GM10847 (cell line): Measurements from ENCODE around the gene ZMIZ1.

ENCODE experiments used
- POLR2A ChIP-seq: IDR thresholded peaks from 2 replicates; pipeline ENCODE4 v1.6.1; 2011; ENCODE audit not compliant: insufficient read length; ENCODE audit errors: extremely low read depth

The ZMIZ1 gene

GRCh38 chr10:79313320-79313719 lies 244.6 kb downstream of the ZMIZ1 start:
- TF ChIP-seq POLR2A, result no peak

GRCh38 chr10:79313911-79314439 lies 245.2 kb downstream of the ZMIZ1 start:
- TF ChIP-seq POLR2A, result no peak

GRCh38 chr10:79314761-79315601 lies 246.2 kb downstream of the ZMIZ1 start:
- TF ChIP-seq POLR2A, result no peak

- no peak for TF ChIP-seq POLR2A
Measured at GRCh38 chr10:79315602-79315920, 246.8 kb downstream of the ZMIZ1 start.

- no peak for TF ChIP-seq POLR2A
Measured at GRCh38 chr10:79316671-79317431, 248.1 kb downstream of the ZMIZ1 start.

GRCh38 chr10:79318369-79318768 lies 249.6 kb downstream of the ZMIZ1 start:
- no peak for TF ChIP-seq POLR2A

GRCh38 chr10:79319115-79319771 lies 250.5 kb downstream of the ZMIZ1 start:
- TF ChIP-seq POLR2A, result no peak

GRCh38 chr10:79320316-79320715 lies 251.6 kb downstream of the ZMIZ1 start:
- TF ChIP-seq POLR2A, result no peak

- TF ChIP-seq POLR2A, result no peak
Measured at GRCh38 chr10:79320820-79321493, 252.2 kb downstream of the ZMIZ1 start.

GRCh38 chr10:79321494-79321882 lies 252.7 kb downstream of the ZMIZ1 start:
- TF ChIP-seq POLR2A, result no peak

- TF ChIP-seq POLR2A, result no peak
Measured at GRCh38 chr10:79321951-79322350, 253.2 kb downstream of the ZMIZ1 start.

GRCh38 chr10:79322616-79323543 lies 254.1 kb downstream of the ZMIZ1 start:
- no peak for TF ChIP-seq POLR2A

GRCh38 chr10:79323602-79324001 lies 254.8 kb downstream of the ZMIZ1 start:
- TF ChIP-seq POLR2A, result no peak

GRCh38 chr10:79324032-79324695 lies 255.4 kb downstream of the ZMIZ1 start:
- TF ChIP-seq POLR2A, result no peak
